Epithelial cell of prostate (primary cell): ENCODE results near the gene GPR180.
A peak's percentile ranks its signal among the peaks of the same experiment; 100 is the strongest.

Experiments
- DNase-seq: peaks from one replicate; pipeline ENCODE4 v3.0.0-alpha.2; 2011; ENCODE audit warnings: low read depth, low spot score
- H3K27ac ChIP-seq: fragments of 450-650 bp; 2 replicates; pipeline ENCODE4 v1.5.1; 2017; ENCODE audit warnings: mild to moderate bottlenecking

Gene GPR180

GRCh38 chr13:94601446-94602431, at the start of gene GPR180:
Gene GPR180, plus strand, starts transcription at chr13:94601857. Its CDS starts 71 bp downstream, at chr13:94601928.
- peak within 1 kb of the TSS; percentile 72 for H3K27ac ChIP-seq
- DNase-seq, result peak; percentile 95

GRCh38 chr13:94552095-94552494, 49.6 kb upstream of the GPR180 start:
- no peak overlapping the region for H3K27ac ChIP-seq
- no peak for DNase-seq

- DNase-seq, result no peak
- no peak overlapping the region for H3K27ac ChIP-seq
Measured at GRCh38 chr13:94553766-94554165, 47.9 kb upstream of the GPR180 start.

- H3K27ac ChIP-seq, result no peak overlapping the region
- DNase-seq, result no peak
Measured at GRCh38 chr13:94556041-94556440, 45.6 kb upstream of the GPR180 start.

- H3K27ac ChIP-seq, result no peak overlapping the region
- no peak for DNase-seq
Measured at GRCh38 chr13:94556621-94557020, 45.0 kb upstream of the GPR180 start.

GRCh38 chr13:94557684-94558235, 43.9 kb upstream of the GPR180 start:
- no peak for DNase-seq
- H3K27ac ChIP-seq, result no peak overlapping the region

GRCh38 chr13:94558716-94559115, 42.9 kb upstream of the GPR180 start:
- no peak for DNase-seq
- no peak overlapping the region for H3K27ac ChIP-seq

GRCh38 chr13:94559222-94559795, 42.3 kb upstream of the GPR180 start:
- no peak overlapping the region for H3K27ac ChIP-seq
- no peak for DNase-seq

- no peak overlapping the region for H3K27ac ChIP-seq
- DNase-seq, result no peak
Measured at GRCh38 chr13:94560116-94560515, 41.5 kb upstream of the GPR180 start.

- no peak for DNase-seq
- no peak overlapping the region for H3K27ac ChIP-seq
Measured at GRCh38 chr13:94561126-94561525, 40.5 kb upstream of the GPR180 start.

- no peak for DNase-seq
- no peak overlapping the region for H3K27ac ChIP-seq
Measured at GRCh38 chr13:94567581-94567980, 34.1 kb upstream of the GPR180 start.

GRCh38 chr13:94568443-94568842, 33.2 kb upstream of the GPR180 start:
- no peak for DNase-seq
- no peak overlapping the region for H3K27ac ChIP-seq

GRCh38 chr13:94569615-94570014, 32.0 kb upstream of the GPR180 start:
- H3K27ac ChIP-seq, result no peak overlapping the region
- no peak for DNase-seq

GRCh38 chr13:94579063-94579462, 22.6 kb upstream of the GPR180 start:
- H3K27ac ChIP-seq, result no peak overlapping the region

GRCh38 chr13:94583926-94584325, 17.7 kb upstream of the GPR180 start:
- H3K27ac ChIP-seq, result peak overlapping the region; percentile 27
- no peak for DNase-seq

More at GRCh38 chr13:94579063-94579462, 22.6 kb upstream of the GPR180 start:
- no peak for DNase-seq

GRCh38 chr13:94585543-94586101, 16.0 kb upstream of the GPR180 start:
- no peak overlapping the region for H3K27ac ChIP-seq
- DNase-seq, result no peak

GRCh38 chr13:94586371-94586770, 15.3 kb upstream of the GPR180 start:
- H3K27ac ChIP-seq, result no peak overlapping the region
- no peak for DNase-seq

GRCh38 chr13:94588541-94588940, 13.1 kb upstream of the GPR180 start:
- H3K27ac ChIP-seq, result no peak overlapping the region
- DNase-seq, result no peak

GRCh38 chr13:94590744-94591143, 10.9 kb upstream of the GPR180 start:
- DNase-seq, result no peak

GRCh38 chr13:94595001-94595949, 6.4 kb upstream of the GPR180 start:
- DNase-seq, result no peak
- peak overlapping the region; percentile 60 for H3K27ac ChIP-seq

More at GRCh38 chr13:94590744-94591143, 10.9 kb upstream of the GPR180 start:
- H3K27ac ChIP-seq, result no peak overlapping the region
